ENCODE measurements around the gene OPRM1. TPM values are rescaled to one million over a fixed set of nuclear protein-coding genes. Genes with fewer than 3 reads are reported as not detected.

The OPRM1 gene
- total RNA-seq, 4 donors from 2014 or later = 0.27 to 0.87 (median 0.40) TPM; not detected in 1

DNA sequence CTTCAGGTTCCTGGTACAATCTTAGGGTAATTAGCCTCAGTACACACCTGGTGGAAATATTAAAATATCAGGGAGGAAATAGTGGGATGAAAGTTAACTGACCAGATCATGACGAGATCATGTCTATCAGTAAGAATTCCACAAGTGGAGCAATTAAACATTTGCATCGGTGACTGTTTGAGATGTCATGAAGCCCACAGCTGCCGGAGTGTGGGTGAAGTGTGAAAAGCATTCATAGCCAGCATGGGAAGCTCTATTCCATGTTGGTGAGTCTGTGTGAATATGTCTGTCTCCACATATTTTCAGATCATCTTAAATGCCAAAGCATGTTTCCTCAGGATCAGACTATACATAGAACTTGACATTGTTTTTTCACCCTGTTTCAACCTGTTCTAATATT is 174.7 kb downstream of the OPRM1 start:
- no peaks in the 10 kb centered on the region for H3K36me3 ChIP-seq
- no peaks in the 10 kb centered on the region for H3K9me3 ChIP-seq
- no peak for ATAC-seq
- H3K27ac ChIP-seq = no peak overlapping the region
- no peaks in the 10 kb centered on the region for H3K4me1 ChIP-seq
- H3K4me3 ChIP-seq = no peak overlapping the region
- WGBS, 2 donors (ENCODE audit: low coverage in 1 of 2) = 89 to 91% methylated on average over 3 of the region's 3 CpGs
- TF ChIP-seq POLR2AphosphoS5 (IDR thresholded peaks at IDR 0.05) (no peak), EP300 (IDR thresholded peaks at IDR 0.05) (no peak), POLR2A (IDR thresholded peaks at IDR 0.05) (no peak)
- TF ChIP-seq, protein P1, sequence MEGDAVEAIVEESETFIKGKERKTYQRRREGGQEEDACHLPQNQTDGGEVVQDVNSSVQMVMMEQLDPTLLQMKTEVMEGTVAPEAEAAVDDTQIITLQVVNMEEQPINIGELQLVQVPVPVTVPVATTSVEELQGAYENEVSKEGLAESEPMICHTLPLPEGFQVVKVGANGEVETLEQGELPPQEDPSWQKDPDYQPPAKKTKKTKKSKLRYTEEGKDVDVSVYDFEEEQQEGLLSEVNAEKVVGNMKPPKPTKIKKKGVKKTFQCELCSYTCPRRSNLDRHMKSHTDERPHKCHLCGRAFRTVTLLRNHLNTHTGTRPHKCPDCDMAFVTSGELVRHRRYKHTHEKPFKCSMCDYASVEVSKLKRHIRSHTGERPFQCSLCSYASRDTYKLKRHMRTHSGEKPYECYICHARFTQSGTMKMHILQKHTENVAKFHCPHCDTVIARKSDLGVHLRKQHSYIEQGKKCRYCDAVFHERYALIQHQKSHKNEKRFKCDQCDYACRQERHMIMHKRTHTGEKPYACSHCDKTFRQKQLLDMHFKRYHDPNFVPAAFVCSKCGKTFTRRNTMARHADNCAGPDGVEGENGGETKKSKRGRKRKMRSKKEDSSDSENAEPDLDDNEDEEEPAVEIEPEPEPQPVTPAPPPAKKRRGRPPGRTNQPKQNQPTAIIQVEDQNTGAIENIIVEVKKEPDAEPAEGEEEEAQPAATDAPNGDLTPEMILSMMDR (IDR thresholded peaks at IDR 0.05) = no peak
- H3K27me3 ChIP-seq = no peaks in the 10 kb centered on the region

DNA sequence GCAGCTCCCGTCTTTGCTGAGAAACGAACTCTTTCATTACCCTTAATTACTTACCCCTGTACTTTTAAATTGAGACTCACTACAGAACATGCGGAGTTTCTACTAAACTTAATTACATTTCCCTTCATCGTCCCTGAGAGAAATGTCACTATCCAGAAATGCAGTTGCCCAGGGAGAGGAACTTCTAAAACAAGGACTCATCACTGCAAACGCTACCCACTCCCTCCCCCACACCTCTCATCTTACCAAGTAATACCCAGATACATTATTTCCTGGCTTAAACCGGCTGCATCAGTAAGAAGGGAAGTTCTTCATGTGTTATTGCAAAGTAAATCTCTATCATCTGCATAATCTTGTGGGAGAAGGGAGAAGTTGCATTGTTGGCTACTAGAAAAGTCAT is 179.3 kb downstream of the OPRM1 start:
- TF ChIP-seq POLR2AphosphoS5 (IDR thresholded peaks at IDR 0.05) (no peak), POLR2A (IDR thresholded peaks at IDR 0.05) (no peak), EP300 (IDR thresholded peaks at IDR 0.05) (no peak)
- TF ChIP-seq, protein P1 (IDR thresholded peaks at IDR 0.05) = no peak
- ATAC-seq = no peak
- H3K4me3 ChIP-seq = no peak overlapping the region
- no peaks in the 10 kb centered on the region for H3K27me3 ChIP-seq
- no peaks in the 10 kb centered on the region for H3K9me3 ChIP-seq
- 47 to 56% methylated on average over 6 of the region's 6 CpGs for WGBS, 2 donors (ENCODE audit: low coverage in 1 of 2)
- no peaks in the 10 kb centered on the region for H3K4me1 ChIP-seq
- H3K27ac ChIP-seq = no peak overlapping the region
- no peaks in the 10 kb centered on the region for H3K36me3 ChIP-seq

DNA sequence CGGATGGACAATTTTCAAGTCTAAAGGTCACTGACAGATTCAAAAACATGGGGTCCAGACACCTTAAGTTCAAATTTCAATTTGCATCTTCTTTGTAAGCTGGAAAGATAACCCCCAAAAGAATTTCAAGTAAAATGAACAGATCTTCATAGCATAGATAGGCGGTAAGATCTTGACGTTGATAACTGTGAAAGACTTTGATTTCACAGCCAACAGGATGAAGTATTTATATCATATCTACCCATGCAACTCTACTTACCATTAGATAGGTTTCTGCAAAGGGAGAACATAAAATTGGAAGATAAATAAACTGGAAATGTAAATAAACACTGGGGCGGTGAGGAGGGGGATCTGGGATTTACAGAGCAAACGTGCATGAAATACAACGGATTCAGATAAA is 179.7 kb downstream of the OPRM1 start:
- Histone ChIP-seq H3K4me3 (no peak overlapping the region), H3K4me1 (no peaks in the 10 kb centered on the region), H3K36me3 (no peaks in the 10 kb centered on the region), H3K27ac (no peak overlapping the region), H3K9me3 (no peaks in the 10 kb centered on the region), H3K27me3 (no peaks in the 10 kb centered on the region)
- TF ChIP-seq POLR2AphosphoS5 (IDR thresholded peaks at IDR 0.05) (no peak), POLR2A (IDR thresholded peaks at IDR 0.05) (no peak), EP300 (IDR thresholded peaks at IDR 0.05) (no peak)
- TF ChIP-seq, protein P1 (IDR thresholded peaks at IDR 0.05) = no peak
- no peak for ATAC-seq
- WGBS, 2 donors (ENCODE audit: low coverage in 1 of 2) = 72 to 83% methylated on average over 6 of the region's 6 CpGs

DNA sequence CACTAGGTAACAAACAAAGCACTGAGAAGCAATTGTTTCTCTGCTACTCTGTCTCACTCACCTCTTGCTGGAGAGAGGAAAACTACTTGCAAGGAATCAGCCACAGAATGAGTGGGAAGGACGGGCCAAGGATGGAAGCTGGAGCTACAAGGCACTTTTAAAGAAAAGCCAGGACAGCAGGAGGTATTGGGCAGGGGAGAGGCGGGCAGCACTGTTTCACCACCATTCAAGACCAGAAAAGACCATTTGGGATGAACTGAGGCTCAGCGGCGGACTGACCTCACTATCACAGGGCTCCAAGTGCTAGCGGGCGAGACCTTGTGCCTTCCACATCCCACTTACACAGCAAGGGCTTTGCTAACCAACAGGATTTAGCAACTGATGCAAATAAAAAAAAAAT is 180.2 kb downstream of the OPRM1 start:
- no peak for ATAC-seq
- no peaks in the 10 kb centered on the region for H3K27me3 ChIP-seq
- 78 to 89% methylated on average over 6 of the region's 6 CpGs for WGBS, 2 donors (ENCODE audit: low coverage in 1 of 2)
- no peak overlapping the region for H3K27ac ChIP-seq
- no peak overlapping the region for H3K4me3 ChIP-seq
- no peaks in the 10 kb centered on the region for H3K36me3 ChIP-seq
- H3K9me3 ChIP-seq = no peaks in the 10 kb centered on the region
- TF ChIP-seq POLR2AphosphoS5 (IDR thresholded peaks at IDR 0.05) (no peak), EP300 (IDR thresholded peaks at IDR 0.05) (no peak), POLR2A (IDR thresholded peaks at IDR 0.05) (no peak)
- TF ChIP-seq, protein P1 (IDR thresholded peaks at IDR 0.05) = no peak
- no peaks in the 10 kb centered on the region for H3K4me1 ChIP-seq

DNA sequence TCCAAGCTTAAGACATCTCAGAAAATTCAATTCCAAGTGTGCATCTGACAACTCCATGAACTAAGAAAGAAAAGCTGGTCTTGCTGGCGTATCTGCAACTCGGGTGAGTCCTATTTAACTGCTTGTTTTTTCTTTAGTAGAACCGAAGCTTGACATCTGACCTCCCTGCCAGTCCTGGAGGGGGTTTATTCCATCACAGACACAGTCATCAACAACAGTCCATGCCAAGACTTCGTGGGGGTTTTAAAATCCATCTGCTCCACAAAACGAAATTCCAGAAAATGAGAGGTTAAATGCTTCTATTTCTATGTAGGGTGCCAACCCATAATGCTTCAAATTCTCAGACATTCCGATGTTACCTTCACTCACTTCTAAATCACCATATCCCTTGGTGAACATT is 183.7 kb downstream of the OPRM1 start:
- WGBS, 2 donors (ENCODE audit: low coverage in 1 of 2) = 57 to 68% methylated on average over 5 to 6 of the region's 6 CpGs
- no peak for ATAC-seq
- Histone ChIP-seq H3K4me3 (no peak overlapping the region), H3K4me1 (no peaks in the 10 kb centered on the region), H3K27me3 (no peaks in the 10 kb centered on the region), H3K36me3 (no peaks in the 10 kb centered on the region), H3K9me3 (no peaks in the 10 kb centered on the region), H3K27ac (no peak overlapping the region)
- no peak for TF ChIP-seq POLR2AphosphoS5 (IDR thresholded peaks at IDR 0.05)
- TF ChIP-seq EP300 (IDR thresholded peaks at IDR 0.05) = no peak
- no peak for TF ChIP-seq POLR2A (IDR thresholded peaks at IDR 0.05)
- TF ChIP-seq, protein P1 (IDR thresholded peaks at IDR 0.05) = no peak

All from gastroesophageal sphincter (tissue), 4 donors.